HuH-7.5 (cell line): ENCODE data around the gene NPNT.

Experiments
- DNase-seq: peaks from one replicate; pipeline ENCODE4 v3.0.0; 2011; ENCODE audit warnings: low spot score

NPNT gene

DNA sequence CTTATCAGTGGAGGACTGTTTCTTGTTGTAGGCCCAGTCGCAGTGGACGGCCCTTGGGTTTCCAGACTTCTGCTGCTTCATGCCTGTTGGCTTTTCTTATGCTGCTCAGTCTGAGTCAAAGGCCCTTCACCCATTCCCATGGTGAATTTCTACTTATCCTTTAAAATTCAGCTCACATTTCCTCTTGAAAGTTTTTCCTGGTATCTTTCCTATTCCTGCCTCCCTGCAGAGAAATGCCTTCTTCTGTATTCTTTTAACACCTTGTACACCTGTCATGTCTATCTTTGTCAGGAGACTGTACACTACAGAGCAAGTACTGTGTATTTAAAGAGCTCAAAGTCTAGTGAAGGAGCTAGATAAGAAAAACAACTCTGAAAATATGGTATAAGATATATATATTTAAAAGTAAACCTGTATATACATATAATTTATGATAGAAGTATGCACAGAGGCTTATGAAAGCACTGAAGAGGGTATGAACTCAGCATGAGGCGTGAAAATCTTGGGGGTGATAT, 22.0 kb downstream of the NPNT start:
- no peak for DNase-seq

DNA sequence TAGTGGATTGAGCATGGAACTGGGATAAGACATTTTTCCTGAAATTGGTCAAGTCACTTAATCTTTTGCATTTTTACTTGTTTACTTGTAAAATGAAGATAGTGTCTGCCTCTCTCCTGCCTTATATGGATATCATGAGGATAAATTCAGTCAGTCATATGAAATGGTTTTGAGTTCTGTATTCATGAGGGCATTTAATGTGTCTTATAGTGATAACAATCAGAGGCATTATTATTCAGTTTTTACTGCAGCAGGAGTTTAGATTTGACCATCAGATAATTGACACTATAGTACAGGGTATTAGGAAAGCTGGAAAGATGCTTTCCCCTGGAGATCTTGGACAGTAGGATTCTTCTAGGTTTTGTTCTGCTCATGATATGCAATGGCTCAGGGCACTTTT, 26.0 kb downstream of the NPNT start:
- DNase-seq: no peak

DNA sequence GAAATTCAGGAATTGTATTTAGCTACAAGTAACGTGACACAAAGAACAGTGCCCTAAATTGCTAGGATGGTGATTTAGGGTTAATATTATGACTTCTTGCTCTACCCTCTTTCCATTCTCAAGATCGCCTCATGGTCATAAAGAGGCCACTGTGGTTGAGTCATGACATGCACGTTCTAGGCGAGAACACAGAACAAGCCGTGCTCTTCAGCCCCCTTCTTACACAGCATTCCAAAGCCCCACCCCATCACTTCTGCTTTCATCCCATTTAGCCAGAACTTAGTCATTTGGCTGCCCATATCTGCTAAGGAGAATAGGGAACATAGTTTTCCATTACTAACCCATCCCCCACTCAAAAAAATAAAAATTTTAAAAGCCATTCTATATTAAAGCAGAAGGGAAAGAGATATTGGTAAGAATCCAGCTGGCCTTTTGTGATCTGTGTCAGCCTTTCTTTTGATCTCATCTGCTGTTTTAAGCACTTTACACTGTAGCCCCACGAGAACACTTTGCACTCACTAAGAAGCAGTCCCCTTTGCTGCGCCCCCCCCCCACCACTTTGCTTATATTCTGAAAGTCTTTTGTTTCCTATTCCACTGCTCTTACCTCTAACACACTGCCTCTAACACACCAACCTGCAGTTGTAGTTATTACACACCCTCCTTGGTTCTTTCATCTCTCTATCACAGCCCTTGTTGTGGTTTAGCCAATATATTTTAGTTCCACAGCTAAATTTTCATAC, 28.4 kb downstream of the NPNT start:
- DNase-seq: no peak

DNA sequence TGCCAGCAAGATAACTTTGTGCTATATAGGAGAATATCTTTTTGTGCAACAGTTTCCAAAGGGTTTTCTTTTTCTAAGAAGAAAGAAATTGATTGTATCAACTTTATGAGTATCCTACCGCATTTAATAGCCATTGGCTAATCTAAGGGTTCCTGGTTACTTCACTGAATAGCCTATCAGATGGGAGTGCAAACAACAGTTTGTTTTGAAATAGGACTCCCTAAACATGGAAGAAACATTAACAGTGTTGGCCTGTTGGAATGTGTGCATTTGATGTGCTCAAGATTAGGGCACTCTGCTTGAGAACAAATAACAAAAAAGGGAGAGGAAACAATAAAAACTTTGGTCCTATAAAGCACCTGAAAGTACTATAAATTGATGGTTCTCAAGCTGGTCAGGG, 29.1 kb downstream of the NPNT start:
- no peak for DNase-seq

DNA sequence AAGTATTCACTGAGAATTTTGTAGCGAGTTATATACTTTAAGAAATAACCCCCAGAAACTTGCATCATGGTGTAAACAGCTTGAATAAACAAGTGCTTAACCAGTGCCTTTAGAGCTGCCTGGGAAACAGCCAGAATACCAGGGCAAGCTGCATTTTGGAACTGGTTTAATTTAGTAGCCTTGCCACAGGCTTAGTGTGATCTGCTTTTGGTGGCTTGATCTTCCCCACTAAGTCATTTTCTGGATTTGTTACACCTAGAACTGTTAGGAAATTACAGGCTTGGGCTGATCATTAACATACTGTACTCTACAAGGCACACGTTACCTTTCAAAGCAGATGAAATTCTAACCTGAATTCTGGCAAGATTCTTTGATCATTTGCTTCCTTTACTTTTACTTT, 35.4 kb downstream of the NPNT start:
- DNase-seq: no peak

DNA sequence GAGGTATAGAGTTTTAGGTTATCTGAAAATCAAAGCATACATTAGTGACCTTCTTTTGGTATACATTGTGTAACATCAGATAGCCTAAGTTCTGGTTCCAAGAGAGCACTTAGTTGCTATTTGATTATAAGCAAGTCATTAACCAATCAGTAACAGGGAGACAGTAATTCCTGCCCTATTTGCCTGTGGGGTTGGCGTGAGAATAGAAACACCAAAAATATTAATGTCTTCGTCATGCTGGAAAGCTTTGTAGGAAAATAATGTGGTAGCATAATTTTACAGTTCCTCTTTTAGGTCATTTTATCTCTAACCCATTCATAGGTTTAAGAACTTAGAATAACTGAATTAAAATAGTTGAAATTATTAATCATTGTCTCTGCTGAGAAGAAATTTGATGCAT, 37.8 kb downstream of the NPNT start:
- DNase-seq: no peak

DNA sequence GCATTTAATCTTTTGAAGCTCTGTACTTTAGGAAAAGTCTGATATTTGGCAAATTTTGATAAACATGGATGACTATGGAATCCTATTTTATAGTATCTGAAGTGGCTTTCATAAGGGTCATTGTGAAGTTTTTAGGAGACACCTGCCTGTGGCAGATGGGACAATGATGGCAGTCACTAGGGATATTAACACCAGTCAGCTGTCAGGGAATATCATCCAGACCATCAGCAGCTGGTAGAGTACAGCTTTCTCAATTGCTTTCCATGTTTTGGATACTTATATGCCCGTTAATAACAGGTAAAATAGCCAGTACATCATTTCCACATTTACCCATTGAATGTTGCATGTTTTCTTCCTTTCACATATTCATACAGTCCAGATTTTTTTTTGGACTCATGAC, 39.1 kb downstream of the NPNT start:
- DNase-seq: no peak

DNA sequence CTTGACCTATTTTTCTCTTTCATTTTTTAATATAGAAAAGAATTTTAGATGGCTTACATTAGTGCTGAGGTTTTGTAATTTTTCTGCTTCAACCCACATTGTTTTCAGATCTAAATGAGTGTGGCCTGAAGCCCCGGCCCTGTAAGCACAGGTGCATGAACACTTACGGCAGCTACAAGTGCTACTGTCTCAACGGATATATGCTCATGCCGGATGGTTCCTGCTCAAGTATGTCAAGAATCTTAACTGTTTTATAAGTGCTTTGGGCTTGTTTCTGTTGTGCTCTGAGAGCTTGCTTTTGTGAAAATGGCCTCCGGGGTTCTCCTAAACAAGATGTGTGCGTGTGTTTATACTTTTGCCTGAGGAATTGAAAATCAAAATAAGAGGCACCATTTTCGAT, 41.6 kb downstream of the NPNT start:
- DNase-seq: no peak

DNA sequence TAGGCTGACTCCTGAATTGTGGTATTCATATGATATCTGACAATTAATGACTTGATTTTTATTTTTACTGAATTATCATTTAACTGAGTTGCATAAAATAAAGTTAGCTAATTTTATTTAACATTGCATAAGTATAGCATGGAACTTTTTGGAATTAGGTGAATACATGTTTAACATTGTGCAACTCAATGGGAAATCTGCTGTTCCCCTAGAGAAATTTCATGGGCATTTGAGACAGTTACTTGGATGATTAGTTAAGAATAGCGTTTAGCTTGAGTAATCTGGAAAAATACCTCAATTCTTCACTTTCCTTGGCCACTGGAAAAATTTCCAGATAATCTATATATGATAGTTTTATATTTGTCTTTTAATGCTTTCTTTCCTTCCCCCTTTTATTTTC, 42.5 kb downstream of the NPNT start:
- DNase-seq: no peak

DNA sequence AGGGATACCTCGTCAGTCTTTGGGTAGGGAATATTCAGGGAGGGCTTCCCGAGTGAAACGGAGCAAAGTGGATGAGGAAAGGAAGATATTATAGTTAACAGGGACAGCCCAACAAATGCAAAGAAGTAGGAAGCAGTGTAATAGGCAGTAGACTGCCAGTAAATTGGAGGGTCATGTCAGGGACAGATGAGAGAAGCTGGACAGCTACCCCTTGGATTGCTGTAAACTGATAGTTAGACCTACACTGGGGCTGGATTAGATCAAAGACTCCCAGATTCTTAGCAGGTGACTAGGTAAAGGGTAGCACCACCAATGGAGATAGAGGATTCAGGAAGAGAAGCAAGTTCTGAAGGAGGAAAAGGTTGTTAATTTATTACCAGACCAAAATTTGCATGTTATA, 48.0 kb downstream of the NPNT start:
- DNase-seq: no peak

DNA sequence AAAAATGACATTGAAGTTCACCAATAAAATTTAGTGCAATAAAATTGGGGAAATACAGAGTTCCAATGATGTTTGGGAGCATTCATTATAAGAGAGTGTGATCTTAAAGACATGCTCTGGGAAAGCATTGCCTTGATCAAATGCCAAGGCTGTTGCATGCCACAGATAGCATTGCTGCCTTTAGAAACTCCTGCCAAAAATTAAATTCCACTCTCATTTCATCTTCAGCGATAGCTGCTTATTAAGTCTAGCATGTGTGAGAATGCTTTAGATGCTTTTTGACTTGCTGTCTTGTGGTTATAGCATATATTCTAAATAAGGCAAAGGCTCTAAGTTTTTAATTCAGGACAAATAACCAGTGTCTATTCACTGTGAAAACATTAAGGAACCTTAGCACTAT, 49.3 kb downstream of the NPNT start:
- DNase-seq: no peak

DNA sequence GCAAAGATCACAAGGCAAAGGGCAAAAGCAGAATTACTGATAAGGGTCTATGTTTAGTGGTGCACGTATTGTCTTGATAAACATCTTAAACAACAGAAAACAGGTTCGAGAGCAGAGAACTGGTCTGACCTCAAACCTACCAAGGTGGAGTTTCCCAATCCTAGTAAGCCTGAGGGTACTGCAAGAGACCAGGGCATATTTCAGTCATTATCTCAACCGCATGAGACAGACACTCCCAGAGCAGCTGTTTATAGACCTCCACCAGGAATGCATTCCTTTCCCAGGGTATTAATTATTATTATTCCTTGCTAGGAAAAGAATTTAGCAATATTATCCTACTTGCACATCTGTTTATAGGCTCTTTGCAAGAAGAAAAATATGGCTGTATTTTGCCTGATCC, 51.5 kb downstream of the NPNT start:
- no peak for DNase-seq

DNA sequence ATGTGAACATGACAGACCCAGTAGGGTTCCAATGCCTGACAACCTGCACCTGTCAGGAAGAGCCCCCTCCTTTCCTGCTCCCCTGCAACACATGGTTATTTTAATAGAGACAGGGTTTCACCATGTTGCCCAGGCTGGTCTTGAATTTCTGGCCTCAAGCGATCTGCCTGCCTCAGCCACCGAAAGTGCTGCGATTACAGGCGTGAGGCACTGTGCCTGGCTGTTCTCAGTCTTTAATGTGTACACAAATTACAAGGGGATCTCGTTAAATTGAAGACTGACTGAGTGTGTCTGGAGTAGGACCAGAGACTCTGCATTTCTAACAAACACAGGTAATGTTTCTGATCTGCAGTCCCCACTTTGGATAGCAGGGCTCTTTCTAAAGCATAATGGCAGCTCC, 55.4 kb downstream of the NPNT start:
- no peak for DNase-seq

DNA sequence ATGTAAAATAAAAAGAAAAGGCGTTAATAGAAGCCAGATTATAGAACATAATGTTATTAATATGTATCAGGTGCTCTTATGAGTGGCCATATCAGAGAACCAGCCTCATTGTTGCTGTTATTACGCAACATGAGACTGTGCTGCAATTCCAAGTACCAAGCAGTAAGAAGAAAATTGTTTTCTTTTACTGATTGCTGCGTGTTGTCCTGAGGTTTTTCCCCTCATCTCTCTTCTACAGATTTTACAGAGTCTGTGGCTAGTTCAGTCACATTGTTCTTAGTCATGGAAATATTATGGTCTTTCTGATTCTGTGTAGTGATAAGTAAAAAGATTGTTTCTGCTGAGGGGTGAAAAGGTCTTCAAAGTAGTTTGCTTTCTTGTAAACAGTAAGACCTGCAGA, 55.9 kb downstream of the NPNT start:
- no peak for DNase-seq

DNA sequence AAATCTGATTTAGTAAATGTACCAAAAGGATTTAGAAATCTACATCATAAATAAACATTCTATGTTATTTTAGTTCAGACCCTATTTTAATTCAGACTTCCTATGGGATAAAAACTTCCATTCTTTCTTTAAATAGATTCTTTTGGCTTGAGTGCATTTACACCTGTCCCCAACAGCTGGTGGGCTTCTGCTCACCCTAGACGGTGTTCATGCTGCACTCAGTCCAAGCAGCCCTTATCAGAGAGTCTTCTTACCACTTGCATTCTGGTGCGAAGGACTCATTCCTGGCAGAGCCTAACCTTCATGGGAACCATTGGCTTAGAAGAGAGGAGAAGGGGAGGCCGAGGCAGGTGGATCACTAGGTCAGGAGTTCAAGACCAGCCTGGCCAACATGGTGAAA, 57.3 kb downstream of the NPNT start:
- DNase-seq: no peak

DNA sequence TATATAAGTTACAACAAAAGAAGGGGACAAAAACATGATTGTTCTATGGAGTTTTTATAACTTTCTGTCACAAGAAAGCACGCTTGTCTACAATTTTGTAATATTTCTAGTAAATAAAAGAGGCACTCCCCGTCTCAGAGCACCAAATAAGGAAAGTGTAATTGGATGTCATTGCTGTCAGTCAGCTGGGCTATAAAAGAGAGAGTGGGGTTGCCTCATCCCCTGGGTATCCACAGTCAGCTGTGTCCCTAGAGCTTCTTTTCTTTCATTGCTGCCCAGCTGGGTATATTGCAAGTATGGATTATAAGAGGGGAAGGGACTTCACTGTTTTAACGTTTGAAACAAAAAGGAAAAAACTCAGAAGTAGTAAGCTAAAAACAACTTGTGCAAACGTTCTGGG, 61.3 kb downstream of the NPNT start:
- no peak for DNase-seq

DNA sequence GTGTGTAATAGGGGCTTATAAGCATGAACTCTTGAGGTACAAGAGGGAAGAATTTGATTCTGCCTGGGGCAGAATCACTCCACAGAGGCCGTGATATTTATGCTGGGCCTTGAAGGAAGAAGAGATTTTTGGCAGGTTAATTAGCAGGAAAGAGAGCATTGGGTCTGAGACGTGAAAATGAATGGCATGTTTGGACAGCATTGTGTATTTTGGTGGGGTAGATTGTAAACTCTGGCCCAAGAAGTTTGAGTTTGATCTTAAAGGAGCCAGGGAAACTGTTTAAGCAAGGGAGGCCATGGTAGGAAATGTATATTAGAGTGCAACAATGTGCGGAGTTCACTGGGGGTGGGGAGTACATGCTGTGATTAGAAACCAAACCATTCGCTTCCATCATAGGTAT, 62.4 kb downstream of the NPNT start:
- DNase-seq: no peak

DNA sequence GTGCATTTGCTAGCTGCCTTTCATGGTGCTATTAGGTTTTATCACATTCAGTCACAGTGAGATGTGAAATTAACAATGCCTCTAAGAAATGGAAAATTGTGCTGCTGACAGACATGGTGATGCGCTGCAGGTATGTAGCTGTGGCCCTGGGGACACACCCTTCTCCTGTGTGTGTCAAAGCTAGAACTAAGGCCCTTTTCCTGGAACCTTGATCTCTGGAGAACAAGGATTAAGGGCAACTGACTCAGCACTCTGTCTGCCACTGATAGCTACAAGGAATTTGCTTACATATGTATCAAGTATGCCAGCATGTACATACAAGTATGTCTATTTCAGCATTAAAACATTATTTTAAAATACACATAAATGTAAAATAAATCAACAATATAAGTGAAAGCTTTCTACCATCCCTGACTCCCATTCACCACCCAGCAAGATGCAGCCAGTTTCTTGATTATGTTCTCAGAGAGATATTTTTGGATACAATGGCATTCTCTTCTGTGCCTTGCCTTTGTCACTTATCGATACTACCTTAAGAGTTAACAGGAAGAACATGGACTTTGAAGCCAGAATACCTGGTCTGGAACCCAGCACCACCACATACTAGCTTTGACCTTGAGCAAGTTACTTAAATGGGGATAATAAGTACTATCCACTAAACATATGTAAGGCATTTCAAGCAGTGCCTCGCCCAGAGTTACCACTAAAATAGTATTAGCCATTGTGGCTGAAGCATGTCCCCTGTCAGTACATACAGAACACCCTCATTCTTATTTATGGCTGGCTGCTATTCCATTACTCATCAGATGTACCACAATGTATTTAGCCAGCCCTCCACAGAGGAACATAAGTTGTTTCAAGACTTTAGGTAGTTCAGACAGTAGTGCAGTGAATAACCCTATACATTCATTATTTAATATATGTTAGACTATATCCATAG, 68.5 kb downstream of the NPNT start:
- no peak for DNase-seq

DNA sequence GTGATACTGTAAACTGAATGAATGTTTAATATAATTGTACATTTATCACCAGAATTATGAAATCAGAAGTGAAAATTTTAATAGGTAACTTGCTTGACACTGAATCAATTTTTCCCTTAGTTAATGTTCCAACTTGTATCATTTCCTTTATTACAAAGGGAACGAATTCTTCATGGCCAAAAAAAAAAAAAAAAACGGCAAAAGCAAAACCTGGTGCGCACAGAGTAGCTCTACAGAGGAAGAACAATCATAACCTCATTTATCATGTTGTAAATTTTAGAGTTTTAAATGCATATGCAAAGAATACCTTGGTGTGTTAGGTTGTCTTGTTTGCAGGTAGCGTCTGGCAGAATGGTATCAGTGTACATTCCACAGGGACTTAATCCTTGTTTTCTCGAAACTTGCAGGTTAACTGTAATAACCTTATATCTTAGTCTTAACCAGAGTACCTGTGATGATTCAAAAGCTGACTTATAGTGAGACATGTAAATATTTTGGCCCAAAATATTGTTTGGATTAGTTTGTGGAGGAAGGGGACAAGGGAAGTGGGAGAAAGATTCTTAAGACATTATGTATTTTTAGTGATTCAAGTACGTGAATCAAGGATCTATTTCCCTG, 70.0 kb downstream of the NPNT start:
- no peak for DNase-seq

DNA sequence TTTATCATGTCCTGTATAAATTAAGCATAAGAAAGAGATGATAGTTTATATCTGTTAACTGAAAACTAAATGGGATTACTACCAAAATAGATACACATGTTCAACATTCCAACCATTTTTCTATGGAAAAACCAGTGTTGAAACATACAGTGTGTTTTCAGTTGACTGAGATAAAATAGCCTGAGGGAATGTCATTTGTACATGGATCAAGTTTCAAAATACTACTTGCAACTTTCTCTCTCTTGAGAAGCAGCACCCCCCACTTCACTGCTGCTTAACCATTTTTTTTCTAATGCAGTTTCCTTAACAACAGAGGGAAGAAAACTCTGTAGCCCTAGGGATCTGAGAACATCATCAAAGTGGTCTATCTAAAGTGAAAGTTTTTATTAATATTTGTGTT, 70.8 kb downstream of the NPNT start:
- DNase-seq: no peak

DNA sequence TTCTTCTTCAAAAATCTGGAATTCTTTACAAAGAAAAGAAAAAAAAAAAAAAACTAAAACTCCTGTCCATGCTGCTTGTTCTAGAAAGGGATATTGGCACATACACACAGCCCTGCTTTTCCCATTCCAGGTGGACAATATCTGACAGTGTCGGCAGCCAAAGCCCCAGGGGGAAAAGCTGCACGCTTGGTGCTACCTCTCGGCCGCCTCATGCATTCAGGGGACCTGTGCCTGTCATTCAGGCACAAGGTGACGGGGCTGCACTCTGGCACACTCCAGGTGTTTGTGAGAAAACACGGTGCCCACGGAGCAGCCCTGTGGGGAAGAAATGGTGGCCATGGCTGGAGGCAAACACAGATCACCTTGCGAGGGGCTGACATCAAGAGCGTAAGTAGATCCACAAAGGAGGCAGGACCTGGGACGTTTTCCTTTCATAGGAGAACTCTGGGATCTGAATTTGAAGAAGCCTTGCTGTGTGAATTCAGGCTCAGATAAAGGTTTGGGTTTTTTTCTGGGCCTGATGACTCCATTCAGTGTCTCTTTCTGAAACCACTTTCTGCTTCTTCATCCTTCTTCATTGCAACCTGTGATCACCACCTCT, 71.9 kb downstream of the NPNT start:
- no peak for DNase-seq

DNA sequence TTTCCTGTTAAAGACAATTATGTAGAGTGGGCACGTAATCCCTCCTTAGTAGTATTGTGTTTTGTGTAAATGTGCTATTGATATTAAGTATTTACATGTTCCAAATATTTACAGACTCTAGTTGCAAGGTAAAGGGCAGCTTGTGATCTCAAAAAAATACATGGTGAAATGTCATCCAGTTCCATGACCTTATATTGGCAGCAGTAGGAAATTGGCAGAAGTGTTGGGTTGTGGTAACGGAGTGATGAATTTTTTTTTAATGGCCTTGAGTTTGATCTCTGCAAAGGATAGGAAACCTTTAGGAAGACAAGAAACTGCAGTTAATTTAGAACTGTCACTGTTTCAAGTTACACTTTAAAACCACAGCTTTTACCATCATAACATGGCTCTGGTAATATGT, 74.3 kb downstream of the NPNT start:
- no peak for DNase-seq

DNA sequence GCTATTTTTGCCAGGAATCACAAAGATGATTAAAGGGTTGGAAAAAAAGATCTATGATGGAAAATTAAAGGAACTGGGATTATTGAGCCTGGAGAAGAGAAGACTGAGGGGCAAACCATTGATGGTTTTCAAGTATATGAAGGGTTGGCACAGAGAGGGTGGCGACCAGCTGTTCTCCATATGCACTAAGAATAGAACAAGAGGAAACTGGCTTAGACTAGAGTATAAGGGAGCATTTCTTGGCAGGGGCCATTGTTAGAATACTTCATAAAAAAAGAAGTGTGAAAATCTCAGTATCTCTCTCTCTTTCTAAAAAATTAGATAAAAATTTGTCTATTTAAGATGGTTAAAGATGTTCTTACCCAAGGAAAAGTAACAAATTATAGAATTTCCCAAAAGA, 75.1 kb downstream of the NPNT start:
- no peak for DNase-seq
